Small intestine (tissue), 7 donors: ENCODE results near the gene EBF4. TPM values are rescaled to one million over a fixed set of nuclear protein-coding genes. Genes with fewer than 3 reads are reported as not detected.
"Not testable (repeated sequence)": the region's sequence is repeated elsewhere in the genome, so short reads cannot be mapped to it uniquely, and the experiment has no call there.

Experiments
- DNase-seq, 2 donors: peaks; one replicate each; pipeline versions ENCODE4 v3.0.0 to v3.0.0-alpha.2; 2013
- FAIRE-seq: peaks from 2 replicates; lab custom pipeline; 2012; peaks lifted over from hg19 to GRCh38; lab: Jason Lieb, UNC
- H3K27ac ChIP-seq, 3 donors: one replicate each; pipeline ENCODE4 v1.5.1; 2013; ENCODE audit warnings: low read length in 2 of 3, mild to moderate bottlenecking in 2 of 3, control low read depth in 1 of 3, inconsistent platforms in 1 of 3, low read depth in 1 of 3, moderate library complexity in 1 of 3
- H3K27me3 ChIP-seq, 3 donors: one replicate each; pipeline ENCODE4 v1.6.1; 2013; ENCODE audit warnings: low read length in 3 of 3, inconsistent platforms in 1 of 3; ENCODE audit not compliant: control insufficient read depth in 3 of 3, insufficient read depth in 3 of 3
- H3K36me3 ChIP-seq, 3 donors: one replicate each; pipeline ENCODE4 v1.6.1; 2013; ENCODE audit warnings: low read length in 3 of 3, inconsistent platforms in 1 of 3, low read depth in 1 of 3, mild to moderate bottlenecking in 1 of 3, moderate library complexity in 1 of 3; ENCODE audit not compliant: control insufficient read depth in 3 of 3, insufficient read depth in 2 of 3
- H3K4me1 ChIP-seq, 3 donors: one replicate each; pipeline ENCODE4 v1.6.1; 2013; ENCODE audit warnings: low read length in 2 of 3, inconsistent platforms in 1 of 3, low read depth in 1 of 3, mild to moderate bottlenecking in 1 of 3, moderate library complexity in 1 of 3; ENCODE audit not compliant: control insufficient read depth in 3 of 3, insufficient read depth in 2 of 3
- H3K4me3 ChIP-seq, 3 donors: one replicate each; pipeline ENCODE4 v1.5.1; 2013; ENCODE audit warnings: low read length in 3 of 3, control low read depth in 1 of 3, inconsistent platforms in 1 of 3, low read depth in 1 of 3, mild to moderate bottlenecking in 1 of 3, moderate library complexity in 1 of 3
- H3K9me3 ChIP-seq, 2 donors: one replicate each; pipeline ENCODE4 v1.6.1; 2013; ENCODE audit warnings: low read depth in 1 of 2, low read length in 1 of 2; ENCODE audit not compliant: control insufficient read depth in 2 of 2, insufficient read depth in 1 of 2
- WGBS, 3 donors: extraction: QIAGEN DNeasy Blood & Tissue Kit; methylation state at CpG; one replicate each; pipeline ENCODE4 v1.1.7; 2013; 5-methylcytosine and 5-hydroxymethylcytosine counted together
- polyA plus RNA-seq, 4 donors: library from polyadenylated mRNA; stranded (reverse) in 3 of 4; unstranded in 1 of 4; fragments of 200-250 nt in 3 of 4; fragments of 120-200 nt in 1 of 4; gene quantifications; one replicate each; pipeline versions ENCODE4 v1.2.1 to v1.2.3, GENCODE V29; 2013
- donor health status: healthy with polysubstance abuse.
- donor health status: control.
- donor health status: control.
- donor health status: Bipolar disorder and iron deficiency.
- donor health status: healthy.

Gene EBF4
- polyA plus RNA-seq, 4 donors = 0.67 to 7.4 (median 3.2) TPM

- FAIRE-seq = no peak
- no peak for DNase-seq
- Histone ChIP-seq H3K4me1 (peaks cover 0 to 5% (median 4%) of the 10 kb centered on the region in 3 donors), H3K27me3 (peaks cover 0 to 3% (median 0%) of the 10 kb centered on the region in 3 donors), H3K4me3 (peak overlapping the region; percentile 72 to 85 (median 78)), H3K27ac (peak overlapping the region; percentile 81 to 96 (median 88)), H3K36me3 (peaks cover 0 to 32% (median 11%) of the 10 kb centered on the region in 3 donors), H3K9me3 (no peaks in the 10 kb centered on the region)
- 2 to 7% (median 4%) methylated on average over 13 of the region's 13 CpGs for WGBS, 3 donors
Observed at GRCh38 chr20:2663364-2663886, 29.2 kb upstream of the EBF4 start.

- 5 to 6% (median 6%) methylated on average over 48 to 49 of the region's 49 CpGs for WGBS, 3 donors
- Histone ChIP-seq H3K9me3 (no peaks in the 10 kb centered on the region), H3K27me3 (peaks cover 0 to 8% (median 0%) of the 10 kb centered on the region in 3 donors), H3K4me3 (peak within 1 kb of the TSS; percentile 72 to 85 (median 78)), H3K4me1 (peaks cover 0 to 5% (median 4%) of the 10 kb centered on the region in 3 donors), H3K36me3 (peaks cover 0 to 26% (median 6%) of the 10 kb centered on the region in 3 donors), H3K27ac (peak within 1 kb of the TSS; percentile 81 to 96 (median 88))
- FAIRE-seq = no peak
- DNase-seq = peak; percentile 90 to 96
Observed at GRCh38 chr20:2663887-2664719, 28.5 kb upstream of the EBF4 start, which contains the start of gene IDH3B. Gene IDH3B, minus strand, starts transcription at chr20:2664216. Its CDS starts 28 bp downstream, at chr20:2664188.

- Histone ChIP-seq H3K4me3 (no peak overlapping the region), H3K4me1 (no peaks in the 10 kb centered on the region), H3K36me3 (no peaks in the 10 kb centered on the region), H3K27me3 (peaks cover 0 to 16% (median 0%) of the 10 kb centered on the region in 3 donors), H3K27ac (no peak overlapping the region), H3K9me3 (no peaks in the 10 kb centered on the region)
- WGBS, 3 donors = 16 to 33% (median 26%) methylated on average over 4 of the region's 4 CpGs
- DNase-seq (no peak), FAIRE-seq (no peak)
Observed at GRCh38 chr20:2671977-2672376, 20.6 kb upstream of the EBF4 start.

DNA sequence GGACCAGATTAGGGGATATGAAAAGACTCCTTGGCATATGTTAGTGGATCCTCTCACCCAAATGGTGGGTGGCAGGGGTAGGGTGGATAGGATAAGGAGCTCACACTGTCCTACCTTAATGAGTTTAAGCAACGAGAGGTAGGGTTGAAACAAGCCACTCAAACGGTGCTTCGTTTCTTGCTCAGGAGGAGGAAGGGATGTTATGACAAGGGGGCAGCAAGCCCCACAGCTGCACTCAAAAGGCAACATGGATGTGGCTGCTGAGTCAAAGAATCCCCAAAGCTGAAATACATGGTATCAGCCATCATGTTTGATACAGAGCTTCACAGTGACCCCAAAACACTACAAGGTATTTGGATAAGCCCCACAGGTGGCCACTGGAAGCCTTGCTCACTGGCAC, 20.1 kb upstream of the EBF4 start:
- WGBS, 3 donors = 67 to 70% (median 69%) methylated on average over 3 of the region's 3 CpGs
- Histone ChIP-seq H3K4me3 (no peak overlapping the region), H3K27ac (no peak overlapping the region), H3K36me3 (no peaks in the 10 kb centered on the region), H3K9me3 (no peaks in the 10 kb centered on the region), H3K4me1 (no peaks in the 10 kb centered on the region), H3K27me3 (peaks cover 0 to 16% (median 0%) of the 10 kb centered on the region in 3 donors)
- no peak for DNase-seq
- FAIRE-seq = no peak

- Histone ChIP-seq H3K4me3 (no peak overlapping the region), H3K36me3 (no peaks in the 10 kb centered on the region), H3K27ac (no peak overlapping the region), H3K9me3 (no peaks in the 10 kb centered on the region), H3K4me1 (no peaks in the 10 kb centered on the region), H3K27me3 (peaks cover 0 to 18% (median 0%) of the 10 kb centered on the region in 3 donors)
- FAIRE-seq = no peak
- 78 to 85% (median 79%) methylated on average over 4 of the region's 4 CpGs for WGBS, 3 donors
- no peak for DNase-seq
Observed at GRCh38 chr20:2673453-2673852, 19.1 kb upstream of the EBF4 start.

- Histone ChIP-seq H3K9me3 (no peaks in the 10 kb centered on the region), H3K36me3 (no peaks in the 10 kb centered on the region), H3K4me1 (no peaks in the 10 kb centered on the region), H3K27me3 (peaks cover 0 to 5% (median 0%) of the 10 kb centered on the region in 3 donors), H3K27ac (no peak overlapping the region), H3K4me3 (no peak overlapping the region)
- no peak for DNase-seq
- 71 to 76% (median 75%) methylated on average over 4 of the region's 4 CpGs for WGBS, 3 donors
- FAIRE-seq = no peak
Observed at GRCh38 chr20:2680046-2680445, 12.5 kb upstream of the EBF4 start.

GRCh38 chr20:2682040-2682439, 10.5 kb upstream of the EBF4 start:
- not testable (repeated sequence) for H3K4me3 ChIP-seq, FAIRE-seq, H3K36me3 ChIP-seq, DNase-seq, H3K4me1 ChIP-seq, H3K27ac ChIP-seq, H3K9me3 ChIP-seq
- H3K27me3 ChIP-seq = peaks cover 0 to 17% (median 0%) of the 10 kb centered on the region in 3 donors
- WGBS, 3 donors = 57 to 86% (median 80%) methylated on average over 3 of the region's 3 CpGs

DNA sequence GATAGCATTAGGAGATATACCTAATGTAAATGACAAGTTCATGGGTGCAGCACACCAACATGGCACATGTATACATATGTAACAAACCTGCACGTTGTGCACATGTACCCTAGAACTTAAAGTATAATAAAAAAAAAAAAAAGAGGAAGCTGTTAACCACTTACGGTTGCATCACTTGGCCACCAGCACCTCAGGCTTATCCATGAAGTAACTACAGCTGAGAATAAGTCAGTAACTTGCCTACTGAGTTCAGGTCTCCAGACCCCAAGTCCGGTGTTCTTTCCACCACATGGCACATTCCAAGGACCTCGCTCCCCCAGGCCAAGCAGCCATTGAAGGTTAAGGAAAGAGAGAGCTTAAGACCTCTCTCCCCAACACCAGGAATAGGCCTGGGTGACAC, 7.8 kb upstream of the EBF4 start:
- H3K4me1 ChIP-seq, H3K4me3 ChIP-seq, FAIRE-seq, H3K9me3 ChIP-seq, H3K27ac ChIP-seq, H3K36me3 ChIP-seq, DNase-seq: not testable (repeated sequence)
- H3K27me3 ChIP-seq = peaks cover 0 to 42% (median 0%) of the 10 kb centered on the region in 3 donors
- WGBS, 3 donors = 60 to 88% (median 65%) methylated on average over 3 to 4 of the region's 4 CpGs
